GM21360 (cell line): ENCODE data around the gene TNIK.
"Not testable (repeated sequence)": the region's sequence is repeated elsewhere in the genome, so short reads cannot be mapped to it uniquely, and the experiment has no call there.

Experiments
- ATAC-seq: cut with Tn5 transposase; IDR thresholded peaks from one replicate; pipeline ENCODE4 v1.9.1; 2021; ENCODE audit warnings: mild to moderate bottlenecking, moderate library complexity; ENCODE audit not compliant: unreplicated experiment

Gene TNIK

DNA sequence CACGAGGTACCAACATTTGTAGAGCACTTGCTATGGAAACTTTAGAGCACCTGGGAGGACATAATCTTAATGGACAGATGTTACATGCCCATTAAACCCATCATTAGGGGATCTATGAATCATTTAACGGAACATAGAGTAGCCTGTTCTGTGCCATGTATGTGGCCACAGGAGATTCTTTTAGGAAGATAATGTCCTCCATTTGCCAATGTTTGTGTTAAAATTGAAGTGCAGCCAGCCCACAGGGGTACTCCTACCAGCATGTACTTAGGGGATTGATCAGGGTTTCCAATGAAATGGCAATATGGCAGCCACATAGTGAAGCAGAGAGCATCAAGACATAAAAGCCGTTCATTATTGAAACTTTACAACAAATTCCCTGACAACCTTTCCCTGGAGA, 70.7 kb downstream of the TNIK start:
- ATAC-seq = no peak

DNA sequence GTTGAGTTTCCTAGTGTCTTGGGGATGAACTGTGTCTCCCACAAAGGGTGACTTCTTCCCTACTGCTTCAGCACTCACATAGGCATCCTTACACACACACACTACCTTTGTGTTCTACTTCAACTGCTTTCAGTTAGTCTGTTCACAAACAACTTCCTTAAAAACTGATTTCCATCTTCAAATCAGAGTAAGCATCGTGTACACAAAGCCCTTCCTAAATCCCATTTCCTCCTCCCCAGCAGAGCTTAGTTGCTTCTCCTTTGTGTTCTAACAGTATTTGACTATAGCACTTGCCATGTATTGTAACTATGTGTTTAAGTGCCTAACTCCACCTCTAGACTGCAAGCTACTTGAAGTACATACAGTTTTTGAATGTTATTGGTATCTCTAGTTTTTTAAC, 71.7 kb downstream of the TNIK start:
- ATAC-seq = no peak

DNA sequence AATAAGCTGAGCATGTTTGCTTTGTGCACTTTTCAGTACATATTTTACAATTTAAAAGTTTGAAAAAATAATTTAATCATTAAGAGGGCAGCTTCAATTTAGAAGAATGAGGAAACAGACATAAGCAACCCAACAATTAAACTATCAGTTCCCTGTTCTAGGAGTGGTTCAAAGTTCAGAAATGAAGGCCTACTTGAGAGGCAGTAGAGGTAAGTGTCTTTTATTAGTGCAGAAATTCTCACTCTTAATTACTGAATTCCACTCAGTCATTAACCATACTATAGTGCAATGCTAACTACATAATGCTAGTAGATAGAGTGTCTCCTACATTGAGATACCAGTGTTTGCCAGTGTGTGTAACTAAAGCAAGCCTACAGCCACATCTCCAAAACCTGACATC, 73.1 kb downstream of the TNIK start:
- ATAC-seq = no peak

GRCh38 chr3:171385086-171385485, 75.1 kb downstream of the TNIK start:
- no peak for ATAC-seq

GRCh38 chr3:171384101-171384891, 75.9 kb downstream of the TNIK start:
- ATAC-seq = no peak

DNA sequence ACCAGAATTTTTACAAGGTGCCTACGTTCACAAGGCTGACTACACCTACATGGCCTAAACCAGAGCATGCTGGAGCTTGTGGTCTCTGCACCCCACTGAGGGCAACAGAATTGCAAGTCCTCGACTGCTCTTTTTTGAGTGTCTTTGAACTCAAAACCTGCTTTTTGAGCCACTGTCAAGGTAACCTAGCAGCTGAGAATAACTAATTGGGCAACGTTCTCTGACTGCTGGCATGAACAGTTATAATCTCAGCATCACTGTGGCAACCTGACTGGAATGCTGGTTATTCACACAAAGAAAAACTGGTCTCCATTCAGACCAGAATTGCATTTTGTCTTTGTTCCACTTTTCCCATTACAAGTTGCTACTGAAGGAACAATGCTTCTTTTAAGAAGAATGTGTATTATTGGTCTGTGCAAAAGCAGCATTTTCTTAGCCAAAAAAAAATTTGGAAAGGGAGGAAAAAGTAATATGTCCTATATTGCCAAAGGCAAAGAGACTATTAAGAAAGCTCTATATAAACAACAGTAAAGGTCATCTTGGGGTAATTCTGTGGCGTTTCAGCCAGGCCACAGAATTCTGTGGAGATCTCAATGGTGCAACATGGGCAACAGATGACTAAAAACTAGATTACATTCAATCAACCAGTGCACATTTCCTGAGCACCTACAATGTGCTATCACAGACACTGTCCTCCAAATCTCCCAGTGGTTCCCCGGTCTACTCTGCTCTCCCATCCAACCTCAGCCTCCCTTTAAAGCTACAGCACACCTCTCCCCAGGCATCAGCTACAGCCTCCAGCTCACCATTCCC, 76.8 kb downstream of the TNIK start:
- ATAC-seq = peak; percentile 62

DNA sequence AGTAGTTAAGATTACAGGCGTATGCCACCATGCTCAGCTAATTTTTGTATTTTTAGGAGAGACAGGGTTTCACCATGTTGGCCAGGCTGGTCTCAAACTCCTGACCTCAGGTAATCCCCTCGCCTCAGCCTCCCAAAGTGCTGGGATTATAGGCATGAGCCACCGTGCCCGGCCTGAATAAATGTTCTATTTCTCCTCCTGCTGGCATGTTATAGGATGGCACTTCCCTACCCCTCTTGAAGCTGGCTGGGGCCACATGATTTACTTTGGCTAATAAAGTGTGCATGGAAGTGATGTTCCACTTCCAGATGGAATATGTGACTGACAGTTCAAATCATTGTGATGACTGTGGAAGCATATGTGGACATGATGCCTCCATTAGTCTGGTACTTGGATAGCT, 77.9 kb downstream of the TNIK start:
- ATAC-seq = not testable (repeated sequence)

GRCh38 chr3:171380711-171381425, 79.3 kb downstream of the TNIK start:
- ATAC-seq = no peak

DNA sequence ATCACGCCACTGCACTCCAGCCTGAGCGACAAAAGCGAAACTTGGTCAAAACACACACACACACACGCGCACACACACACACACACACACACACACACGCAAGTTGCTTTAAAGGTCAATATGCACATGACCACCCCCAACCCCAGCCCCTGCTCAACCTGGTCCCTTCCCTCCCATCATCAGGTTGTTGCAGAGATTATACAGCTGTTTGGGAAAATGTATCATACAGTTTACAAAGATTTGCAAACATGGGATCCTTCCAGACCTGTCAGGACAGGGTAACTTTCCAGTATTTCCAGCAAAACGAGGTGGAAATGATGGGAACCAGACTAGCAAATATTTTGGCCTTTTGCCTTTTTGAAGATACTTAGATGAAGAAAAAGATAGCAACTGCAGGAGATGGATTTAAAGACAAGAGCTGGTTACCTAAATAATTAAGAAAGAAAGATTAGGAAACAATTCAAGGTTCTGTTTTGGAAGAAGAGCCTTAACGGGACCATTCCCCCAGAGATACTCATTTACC, 80.2 kb downstream of the TNIK start:
- no peak for ATAC-seq

DNA sequence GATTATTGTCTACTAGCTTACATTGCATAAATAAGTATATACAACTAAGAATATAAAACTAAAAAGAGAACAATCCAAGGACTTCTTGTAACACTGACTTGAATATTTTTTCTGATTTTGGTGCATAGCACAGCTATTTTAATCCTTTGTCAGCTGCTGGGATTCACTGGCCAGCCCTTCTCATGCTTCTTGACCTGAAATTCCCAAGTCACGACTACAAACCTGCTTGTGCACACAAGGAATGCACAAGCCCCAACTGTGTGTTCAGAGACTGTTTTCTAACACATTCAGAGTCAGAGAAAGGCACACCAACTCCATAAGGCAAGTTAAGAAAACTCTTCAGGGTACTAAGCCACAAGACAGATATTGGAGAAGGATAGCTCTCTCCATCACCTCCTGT, 80.9 kb downstream of the TNIK start:
- no peak for ATAC-seq

DNA sequence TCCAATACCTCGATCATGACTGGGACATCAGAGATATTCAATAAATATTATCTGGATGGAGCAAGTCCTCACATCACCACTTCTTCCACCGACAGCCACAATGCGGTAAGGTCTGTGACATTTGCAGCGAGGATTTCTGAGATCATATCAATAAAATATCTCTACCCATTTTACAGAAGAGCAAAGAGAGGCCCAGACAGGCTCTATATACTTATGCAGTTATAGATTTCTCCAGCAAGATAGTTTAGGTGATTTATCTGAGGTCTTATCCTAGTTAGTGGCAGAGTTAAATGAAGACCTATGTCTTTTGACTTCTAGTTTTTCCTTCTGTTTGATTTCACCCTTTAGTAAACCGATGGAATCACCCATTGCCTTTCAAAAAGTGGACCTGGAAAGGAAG, 81.6 kb downstream of the TNIK start:
- ATAC-seq = no peak

GRCh38 chr3:171377859-171378258, 82.3 kb downstream of the TNIK start:
- no peak for ATAC-seq

DNA sequence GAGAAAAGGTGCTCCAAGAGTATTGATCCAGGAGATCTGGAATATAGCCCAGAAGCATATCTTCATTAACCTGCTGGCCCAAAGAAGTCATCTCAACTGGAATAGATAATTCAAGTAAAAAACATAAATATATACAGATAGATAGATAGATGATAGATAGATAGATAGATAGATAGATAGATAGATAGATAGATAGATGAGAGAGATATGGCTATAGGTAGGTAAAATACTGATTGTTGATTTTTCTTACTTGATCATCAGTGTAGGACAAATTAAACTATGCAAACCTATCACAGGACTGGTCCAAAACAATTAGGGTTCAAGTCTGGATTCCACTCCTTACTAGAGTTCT, 83.6 kb downstream of the TNIK start:
- no peak for ATAC-seq

- ATAC-seq = no peak
These were observed 84.3 kb downstream of the TNIK start for GRCh38 chr3:171375666-171376595.

DNA sequence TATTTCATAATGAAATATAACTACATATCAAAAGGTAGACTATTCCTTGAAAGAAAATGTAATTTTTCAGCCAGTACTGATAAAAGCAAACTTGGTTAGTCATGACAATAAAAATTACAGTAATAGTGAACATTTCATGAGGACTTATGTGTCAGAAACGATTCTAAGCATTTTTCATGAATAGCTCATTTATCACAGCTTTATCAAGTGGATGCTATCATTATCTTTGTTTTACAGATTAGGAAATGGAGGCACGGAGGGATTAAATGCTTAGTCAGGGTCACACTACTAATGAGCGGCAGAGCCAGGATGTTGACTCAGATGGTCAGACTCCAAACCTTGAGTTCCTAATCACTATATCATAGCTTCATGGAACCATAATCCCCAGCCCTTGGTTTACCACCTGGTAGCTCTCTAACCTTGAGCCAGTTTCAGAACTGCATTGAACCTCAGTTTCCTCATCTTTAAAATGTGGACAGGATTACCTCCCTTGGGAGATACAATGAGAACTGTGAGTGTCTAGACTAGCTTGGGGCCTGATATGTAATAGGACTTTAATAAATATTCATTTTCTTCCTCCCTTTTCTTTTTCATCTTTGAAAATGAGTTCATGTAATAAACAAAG, 85.4 kb downstream of the TNIK start:
- no peak for ATAC-seq

DNA sequence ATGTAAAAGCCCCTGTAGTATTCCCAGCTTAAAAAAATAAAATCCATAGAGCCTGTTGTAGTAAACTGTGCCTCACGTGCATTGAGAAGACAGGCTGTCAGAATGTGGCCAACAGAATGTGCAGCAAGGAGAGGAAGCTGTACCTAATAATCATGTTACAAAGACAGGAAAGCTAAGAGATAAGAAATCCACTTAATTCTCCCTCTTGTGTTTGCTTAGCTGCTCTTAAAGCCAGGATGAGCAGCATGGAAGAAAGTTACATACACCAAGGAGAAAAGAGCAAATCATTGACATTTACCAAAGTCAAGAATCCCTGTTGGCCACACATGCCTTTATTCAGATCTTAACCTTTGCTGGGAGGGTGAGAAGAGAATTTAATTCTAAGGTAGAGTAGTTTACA, 85.9 kb downstream of the TNIK start:
- no peak for ATAC-seq

GRCh38 chr3:171373711-171374110, 86.5 kb downstream of the TNIK start:
- ATAC-seq = no peak

- ATAC-seq = no peak
These were observed 87.5 kb downstream of the TNIK start for GRCh38 chr3:171372694-171373093.

GRCh38 chr3:171371354-171371753, 88.9 kb downstream of the TNIK start:
- no peak for ATAC-seq

DNA sequence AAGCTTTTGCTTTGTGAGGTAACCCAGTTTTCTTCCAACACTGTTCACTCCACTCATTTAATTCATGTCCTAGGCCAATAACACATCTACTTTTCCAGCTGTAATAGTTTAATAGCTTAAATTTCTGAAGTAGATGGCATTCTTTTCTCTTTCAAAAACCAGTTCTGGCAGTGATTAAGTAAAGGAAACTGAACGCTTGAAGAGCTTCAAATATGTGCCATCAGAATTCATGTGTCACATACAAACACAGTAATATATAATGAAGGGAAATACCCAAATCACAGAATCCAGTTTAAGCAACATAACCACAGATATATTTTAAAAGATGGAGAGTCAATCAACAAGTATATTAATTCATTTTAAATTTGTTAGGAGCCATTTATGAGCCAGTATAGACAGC, 91.0 kb downstream of the TNIK start:
- no peak for ATAC-seq
